ENCODE results near the gene HMX3. TPM values are rescaled to one million over a fixed set of nuclear protein-coding genes. Genes with fewer than 3 reads are reported as not detected.

The HMX3 gene
- total RNA-seq, result not detected in 2 replicates

DNA sequence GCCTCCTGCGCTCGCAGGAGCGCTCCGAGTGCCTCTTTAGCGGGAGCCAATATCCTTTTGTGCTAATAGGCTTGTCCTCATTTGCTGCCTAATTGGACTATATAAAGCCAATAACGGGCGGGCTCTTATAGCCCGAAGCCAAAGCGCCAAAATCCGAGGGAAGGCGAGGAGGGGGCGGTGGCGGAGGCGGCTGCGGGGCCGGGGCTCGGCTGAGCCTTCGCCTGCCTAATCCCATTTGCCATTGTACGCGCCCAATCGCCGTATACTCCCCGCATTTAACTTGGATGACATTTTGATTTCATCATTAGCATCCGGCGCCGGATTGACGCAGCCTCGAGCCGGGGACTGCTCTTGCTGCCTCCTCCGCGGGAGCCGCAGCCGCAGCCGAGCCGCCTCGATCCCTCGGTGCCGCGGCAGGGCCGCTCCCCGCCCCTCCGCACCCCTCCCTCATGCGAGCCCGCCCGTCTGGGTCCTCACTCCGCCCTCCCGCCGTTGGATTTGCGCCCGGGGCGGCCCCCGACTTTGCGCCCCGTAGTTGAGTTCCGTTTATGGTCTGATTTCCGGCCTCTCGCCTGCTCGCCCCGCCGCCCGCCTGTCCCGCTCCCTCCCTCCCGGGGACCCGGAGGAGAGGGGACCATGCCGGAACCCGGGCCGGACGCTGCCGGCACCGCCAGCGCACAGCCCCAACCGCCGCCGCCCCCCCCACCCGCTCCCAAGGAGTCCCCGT lies at the start of gene HMX3:
Gene HMX3, plus strand, starts transcription at position 556 of the 727 bp plus-strand sequence. Its CDS starts 81 bp downstream, at position 637.

DNA sequence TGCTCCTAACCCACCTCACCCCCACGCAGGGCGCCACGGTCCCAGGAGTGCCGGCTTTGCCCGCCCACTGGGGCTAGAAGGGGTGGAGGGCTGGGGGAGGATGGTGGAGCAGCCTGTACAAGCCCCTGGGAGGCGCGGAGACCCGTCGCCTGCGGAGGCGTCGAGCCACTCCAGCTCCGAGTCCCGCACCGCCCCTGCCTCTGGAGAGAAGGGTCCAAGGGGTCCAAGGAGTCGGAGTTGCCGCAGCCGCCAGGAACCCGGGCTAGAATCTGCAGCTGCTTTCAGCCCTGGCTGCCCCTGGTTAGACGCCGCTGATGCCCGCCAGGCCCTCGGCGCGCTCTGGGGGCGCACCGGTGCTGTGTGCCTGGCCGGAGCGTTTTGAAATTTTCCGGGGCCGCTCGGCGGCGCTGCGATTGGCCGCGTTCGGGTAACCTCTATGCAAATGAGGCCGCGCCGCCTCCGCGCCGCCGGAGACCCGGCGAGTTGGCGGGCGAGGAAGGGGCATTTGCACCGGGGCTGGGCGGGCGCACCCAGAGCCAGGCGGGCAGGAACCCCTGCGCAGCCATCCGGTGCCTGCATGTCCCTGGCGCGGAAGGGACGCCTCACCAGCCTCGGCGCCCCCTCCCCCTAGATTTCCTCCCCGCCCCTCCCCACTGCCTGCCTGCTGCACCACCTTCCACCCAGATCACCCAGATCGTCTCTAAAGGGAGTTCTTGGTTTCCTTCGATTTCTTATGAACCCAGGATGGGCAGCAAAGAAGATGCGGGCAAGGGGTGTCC lies 12.1 kb downstream of the HMX3 start, which contains the start of gene HMX2:
Gene HMX2, plus strand, starts transcription at position 502 of the 779 bp plus-strand sequence. Its CDS starts 243 bp downstream, at position 745.

DNA sequence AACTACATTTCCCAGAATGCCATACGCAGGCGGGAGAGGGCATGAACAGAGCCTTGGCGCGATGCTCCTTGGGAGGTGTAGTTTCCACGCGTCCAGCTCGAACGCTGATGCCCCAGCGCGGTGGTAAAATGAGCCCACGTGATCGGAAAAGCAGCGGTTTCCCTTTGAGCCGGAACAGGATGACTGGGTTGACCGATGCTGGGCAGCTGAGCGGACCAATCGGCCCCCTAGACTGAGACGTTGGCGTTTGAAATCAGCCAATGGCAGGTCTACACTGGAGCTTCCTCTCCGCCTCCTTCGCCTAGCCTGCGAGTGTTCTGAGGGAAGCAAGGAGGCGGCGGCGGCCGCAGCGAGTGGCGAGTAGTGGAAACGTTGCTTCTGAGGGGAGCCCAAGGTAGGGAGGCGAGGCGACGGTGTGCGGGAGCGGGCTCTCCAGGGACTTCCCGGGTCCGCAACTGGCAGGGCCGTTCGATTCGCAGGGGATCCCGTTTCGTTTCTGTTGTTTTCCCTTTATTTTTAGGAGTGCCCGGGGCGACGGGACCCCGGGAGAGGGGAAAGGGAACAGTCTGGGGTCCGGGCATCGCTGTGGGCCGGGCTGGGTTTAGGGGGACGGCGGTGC lies 18.4 kb downstream of the HMX3 start, which contains the start of gene BUB3:
Gene BUB3, plus strand, starts transcription at position 311 of the 619 bp plus-strand sequence. CDS start 516 bp downstream, outside the sequence.

Other genes with a start within 250 kb of the HMX3 start
- gene FAM24A, start 225.4 kb upstream of the HMX3 start, total RNA-seq, result not detected in 2 replicates
- gene C10orf88, start 181.7 kb upstream of the HMX3 start, total RNA-seq, result 7.4 and 7.9 TPM in 2 replicates
- gene PSTK, start 155.6 kb upstream of the HMX3 start, total RNA-seq, result 3.3 and 4.7 TPM in 2 replicates
- gene IKZF5, start 127.2 kb upstream of the HMX3 start, total RNA-seq, result 4.3 and 6.1 TPM in 2 replicates
- 2.7 and 3.5 TPM in 2 replicates for gene ACADSB, start 127.0 kb upstream of the HMX3 start, total RNA-seq
- not detected in 2 replicates for gene HMX2, start 12.2 kb downstream of the HMX3 start, total RNA-seq
- 126 and 163 TPM in 2 replicates for gene BUB3, start 18.4 kb downstream of the HMX3 start, total RNA-seq

All from placental epithelial cell (primary cell).